HEK293T (cell line): ENCODE measurements around the gene LAX1.

Source experiments
- ARNT ChIP-seq: fragments of 450-650 bp; IDR thresholded peaks from 2 replicates; pipeline ENCODE4 v1.6.1; 2017; ENCODE audit warnings: mild to moderate bottlenecking
- BHLHE40 ChIP-seq: fragments of 450-650 bp; IDR thresholded peaks from 2 replicates; pipeline ENCODE4 v1.6.1; 2016; ENCODE audit warnings: mild to moderate bottlenecking, moderate library complexity, borderline replicate concordance
- CTBP1 ChIP-seq: fragments of 450-650 bp; IDR thresholded peaks from 2 replicates; pipeline ENCODE4 v1.6.1; 2016; ENCODE audit warnings: borderline replicate concordance
- FOXA1 ChIP-seq: fragments of 450-650 bp; IDR thresholded peaks from 2 replicates; pipeline ENCODE4 v1.6.1; 2016; ENCODE audit warnings: mild to moderate bottlenecking
- FOXK2 ChIP-seq: fragments of 450-650 bp; IDR thresholded peaks from 2 replicates; pipeline ENCODE4 v1.6.1; 2016; ENCODE audit warnings: mild to moderate bottlenecking
- FOXM1 ChIP-seq: fragments of 450-650 bp; IDR thresholded peaks from 2 replicates; pipeline ENCODE4 v1.6.1; 2017; ENCODE audit warnings: mild to moderate bottlenecking, borderline replicate concordance
- HDGF ChIP-seq: fragments of 450-650 bp; IDR thresholded peaks from 2 replicates; pipeline ENCODE4 v1.6.1; 2017; ENCODE audit warnings: antibody characterized with exemption, borderline replicate concordance
- L3MBTL2 ChIP-seq: fragments of 450-650 bp; conservative IDR thresholded peaks from 2 replicates; pipeline ENCODE4 v1.6.1; 2016; ENCODE audit warnings: mild to moderate bottlenecking
- LEF1 ChIP-seq: fragments of 450-650 bp; IDR thresholded peaks from 2 replicates; pipeline ENCODE4 v1.6.1; 2017; ENCODE audit warnings: mild to moderate bottlenecking, borderline replicate concordance
- PKNOX1 ChIP-seq: fragments of 450-650 bp; IDR thresholded peaks from 2 replicates; pipeline ENCODE4 v1.6.1; 2016
- SP1 ChIP-seq: fragments of 450-650 bp; IDR thresholded peaks from 2 replicates; pipeline ENCODE4 v1.6.1; 2017
- SUZ12 ChIP-seq: fragments of 450-650 bp; IDR thresholded peaks from 2 replicates; pipeline ENCODE4 v1.6.1; 2016; ENCODE audit warnings: mild to moderate bottlenecking
- ZNF384 ChIP-seq: fragments of 450-650 bp; IDR thresholded peaks from 2 replicates; pipeline ENCODE4 v1.6.1; 2016

DNA sequence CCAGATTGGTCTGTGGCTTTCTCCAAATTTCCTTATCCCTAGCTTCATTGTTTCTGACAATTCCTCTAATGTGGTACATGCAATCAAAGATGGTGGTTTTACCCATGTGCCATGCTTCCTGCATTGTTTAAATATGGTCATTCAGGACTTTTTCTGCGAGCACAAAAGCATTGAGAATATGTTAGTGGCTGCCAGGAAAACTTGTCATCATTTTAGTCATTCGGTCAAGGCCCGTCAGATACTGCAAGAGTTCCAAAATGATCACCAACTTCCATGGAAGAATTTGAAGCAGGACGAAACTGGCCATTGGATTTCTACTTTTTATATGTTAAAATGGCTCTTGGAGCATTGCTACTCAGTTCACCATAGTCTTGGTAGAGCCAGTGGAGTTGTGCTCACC, 34.2 kb downstream of the LAX1 start:
- no peak for TF ChIP-seq PKNOX1
- no peak for TF ChIP-seq SP1
- TF ChIP-seq HDGF = no peak
- TF ChIP-seq BHLHE40 = no peak
- no peak for TF ChIP-seq LEF1
- TF ChIP-seq ZNF384 = no peak
- no peak for TF ChIP-seq ARNT
- TF ChIP-seq FOXM1 = no peak
- no peak for TF ChIP-seq FOXA1
- no peak for TF ChIP-seq FOXK2
- TF ChIP-seq SUZ12 = no peak
- TF ChIP-seq L3MBTL2 = peak; percentile 41; the same call in 1 of the 2 replicates
- no peak for TF ChIP-seq CTBP1
